GM19238 (cell line): ENCODE results near the gene TAS2R50.
"Not testable (repeated sequence)": the region's sequence is repeated elsewhere in the genome, so short reads cannot be mapped to it uniquely, and the experiment has no call there.

ENCODE experiments used
- DNase-seq: peaks from one replicate; pipeline ENCODE4 v3.0.0; 2011; ENCODE audit warnings: low spot score; ENCODE audit not compliant: insufficient read length

Gene TAS2R50, protein sequence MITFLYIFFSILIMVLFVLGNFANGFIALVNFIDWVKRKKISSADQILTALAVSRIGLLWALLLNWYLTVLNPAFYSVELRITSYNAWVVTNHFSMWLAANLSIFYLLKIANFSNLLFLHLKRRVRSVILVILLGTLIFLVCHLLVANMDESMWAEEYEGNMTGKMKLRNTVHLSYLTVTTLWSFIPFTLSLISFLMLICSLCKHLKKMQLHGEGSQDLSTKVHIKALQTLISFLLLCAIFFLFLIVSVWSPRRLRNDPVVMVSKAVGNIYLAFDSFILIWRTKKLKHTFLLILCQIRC

DNA sequence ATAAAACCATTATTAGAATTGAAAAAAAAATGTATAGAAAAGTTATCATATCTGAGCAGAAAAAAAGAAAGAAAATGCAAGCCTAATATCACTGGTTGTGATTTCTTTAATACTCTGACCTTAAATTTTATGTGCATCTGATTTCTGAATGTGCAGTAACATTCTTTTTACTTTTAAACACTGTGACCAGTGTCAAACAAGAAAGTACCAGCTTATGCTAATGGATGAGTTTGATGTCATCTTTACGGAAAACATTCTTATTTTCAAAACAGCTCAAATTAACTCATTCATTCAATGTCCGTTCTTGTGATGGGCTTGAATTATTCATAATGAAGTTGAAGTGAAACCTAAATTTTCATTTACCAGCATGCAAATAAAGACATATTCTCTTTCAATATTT is at the start of gene TAS2R50:
Gene TAS2R50, minus strand, starts transcription at position 101 of the 400 bp plus-strand sequence. Its CDS starts 52 bp downstream, at position 49.
- DNase-seq, result no peak

DNA sequence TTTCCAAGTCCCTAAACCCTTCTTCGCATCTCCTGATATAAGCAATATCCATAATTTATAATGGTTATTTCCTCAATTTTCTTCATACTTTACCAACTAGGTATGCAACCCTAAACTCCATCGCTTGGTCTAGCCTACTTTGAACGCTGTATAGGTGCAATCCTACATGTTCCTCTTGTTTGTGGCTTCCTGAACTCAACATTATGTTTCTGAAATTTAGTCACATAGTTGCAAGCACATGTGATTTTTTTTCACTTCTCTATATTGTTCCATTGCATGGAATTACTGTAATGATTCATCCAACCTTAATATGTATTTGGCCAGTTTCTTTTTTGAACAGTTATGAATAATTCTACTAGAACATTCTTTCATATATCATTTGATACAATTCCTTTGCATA is 47.2 kb upstream of the TAS2R50 start:
- DNase-seq, result not testable (repeated sequence)

DNA sequence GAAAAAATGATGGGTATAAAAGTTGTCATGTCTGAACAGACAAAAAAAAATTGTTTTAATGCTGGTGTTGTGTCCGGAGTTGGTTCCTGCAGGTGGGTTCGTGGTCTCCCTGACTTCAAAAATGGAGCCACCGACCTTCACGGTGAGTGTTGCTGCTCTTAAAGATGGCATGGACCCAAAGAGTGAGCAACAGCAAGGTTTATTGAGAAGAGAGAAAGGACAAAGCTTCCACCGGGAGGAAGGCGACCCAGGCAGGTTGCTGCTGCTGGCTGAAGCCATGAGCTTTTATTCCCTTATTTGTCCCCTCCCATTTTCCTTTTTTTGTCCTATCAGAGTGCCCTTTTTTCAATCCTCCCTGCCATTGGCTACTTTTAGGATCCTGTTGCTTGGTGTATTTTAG is 44.6 kb upstream of the TAS2R50 start, which contains the start of gene TAS2R31:
Gene TAS2R31, minus strand, starts transcription at position 101 of the 400 bp plus-strand sequence. Its CDS starts 72 bp downstream, at position 29.
- DNase-seq, result no peak

DNA sequence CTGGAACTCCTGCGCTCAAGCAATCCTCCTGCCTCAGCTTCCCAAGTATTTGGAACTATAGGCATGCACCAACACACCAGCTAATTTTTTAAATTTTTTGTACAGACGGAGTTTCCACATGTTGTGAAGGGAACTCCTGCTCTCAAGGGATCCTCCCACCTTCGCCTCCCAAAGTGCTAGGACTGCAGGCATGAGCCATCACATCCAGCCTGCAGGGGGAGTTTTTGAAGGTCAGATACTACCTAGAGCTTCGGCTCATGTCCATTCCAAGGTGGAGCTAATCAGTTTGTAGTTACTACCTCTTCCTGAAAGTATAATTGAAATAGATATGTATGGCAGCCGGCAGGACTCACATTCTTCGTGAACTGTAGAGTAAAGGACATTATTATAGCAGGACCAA is 39.4 kb upstream of the TAS2R50 start:
- DNase-seq, result no peak

DNA sequence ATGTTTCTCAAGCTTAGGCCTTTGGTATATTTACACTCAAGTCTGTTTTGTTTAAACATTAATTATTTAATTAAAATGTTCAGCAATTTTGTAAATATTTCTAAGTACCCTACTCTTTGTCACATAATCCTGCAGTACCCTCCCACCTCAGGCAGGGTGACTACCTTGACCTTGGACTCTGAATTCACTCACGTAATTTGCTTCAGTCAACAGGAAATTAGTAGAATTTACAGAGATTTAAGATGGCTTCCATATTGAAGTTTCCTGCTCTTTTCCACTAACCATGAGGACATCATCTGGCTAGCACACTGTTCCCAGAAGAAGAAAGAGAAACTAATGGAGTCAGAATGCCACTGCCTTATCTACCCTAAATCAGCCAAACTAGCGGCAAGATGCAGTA is 36.7 kb upstream of the TAS2R50 start:
- no peak for DNase-seq

DNA sequence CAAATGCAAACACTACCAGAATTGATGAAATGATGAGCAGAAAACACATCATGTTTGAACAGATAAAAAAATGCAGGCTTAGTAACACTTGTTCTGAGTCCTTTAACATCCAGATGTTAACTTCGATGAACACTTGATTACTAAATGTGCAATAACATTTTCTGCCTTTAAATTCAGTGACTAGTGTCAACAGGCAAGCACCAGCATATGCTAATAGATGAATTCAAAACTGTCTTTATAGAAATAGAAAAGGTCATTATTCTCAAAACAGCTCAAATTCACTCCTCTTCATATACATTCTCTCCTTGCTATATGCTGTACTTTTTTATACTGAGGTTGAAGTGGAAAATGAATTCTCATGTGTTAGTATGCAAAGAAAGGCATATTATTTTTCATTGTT is 35.8 kb upstream of the TAS2R50 start, which contains the start of gene TAS2R19:
Gene TAS2R19, minus strand, starts transcription at position 101 of the 400 bp plus-strand sequence. Its CDS starts 49 bp downstream, at position 52.
- DNase-seq, result no peak

DNA sequence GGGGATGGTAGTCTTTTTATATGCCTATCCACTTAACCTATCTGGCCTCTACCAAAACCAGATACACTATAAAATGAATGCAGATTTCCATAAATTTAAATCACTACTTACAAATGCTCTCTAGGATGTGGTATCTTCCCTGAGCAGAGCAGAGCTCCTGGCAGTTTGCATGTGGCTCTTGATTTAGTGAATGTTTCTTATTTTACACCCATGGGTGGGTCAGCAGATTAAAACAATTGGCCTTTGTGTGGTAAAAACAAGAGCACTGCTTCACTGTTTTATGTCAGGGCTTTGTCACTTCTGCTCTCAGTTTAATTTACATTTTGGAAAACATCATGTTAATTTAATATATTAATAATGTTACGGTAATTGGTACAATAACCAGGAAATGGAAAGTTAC is 30.2 kb upstream of the TAS2R50 start:
- no peak for DNase-seq

DNA sequence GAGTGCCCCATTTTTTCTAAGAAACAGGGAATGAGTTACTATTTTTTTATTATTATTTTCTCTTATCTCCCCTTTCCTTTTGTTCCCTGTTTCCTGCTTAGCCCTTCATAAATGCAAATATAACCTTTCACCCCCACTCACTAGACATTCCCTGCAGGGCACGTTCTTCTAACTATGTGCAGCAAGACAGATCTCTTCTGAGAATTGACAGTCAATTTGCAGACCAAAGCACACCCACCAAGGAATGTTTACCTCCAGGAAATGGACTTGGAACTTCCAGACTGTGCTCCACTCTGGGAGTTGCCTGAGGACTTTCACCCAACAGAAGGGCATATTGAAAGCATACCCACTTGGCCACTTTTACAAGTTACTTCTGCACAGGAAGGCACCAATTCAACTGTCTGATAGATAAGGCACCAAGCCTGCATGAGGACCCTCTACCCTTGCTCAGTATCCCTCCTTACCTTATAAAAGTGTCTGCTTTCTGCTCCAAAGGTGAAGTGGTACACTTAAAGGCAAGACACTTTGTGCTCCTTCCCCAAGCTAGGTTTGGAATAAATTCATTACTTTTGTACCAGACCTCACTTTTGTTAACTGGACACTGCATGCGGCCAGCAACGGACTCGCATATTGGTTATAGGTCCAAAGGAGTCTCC is 29.2 kb upstream of the TAS2R50 start:
- DNase-seq, result no peak

DNA sequence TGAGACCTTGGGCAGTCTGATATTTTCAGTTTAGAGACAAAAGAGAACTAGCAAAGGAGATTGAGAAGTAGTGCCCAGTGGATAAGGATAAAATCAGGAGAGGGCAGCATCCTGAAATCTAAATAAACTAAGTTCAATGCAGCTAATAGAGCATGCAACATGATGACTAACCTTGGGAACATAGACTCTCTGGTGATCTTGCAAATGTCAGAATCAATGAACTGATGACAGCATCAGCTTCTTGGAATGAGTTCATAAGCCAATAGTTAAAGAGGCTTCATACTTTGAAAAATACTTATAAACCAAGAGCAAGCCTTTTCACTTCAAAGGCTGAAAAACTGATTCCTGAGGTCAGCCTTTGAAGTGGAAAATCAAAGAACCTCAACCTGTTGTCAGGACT is 27.5 kb upstream of the TAS2R50 start:
- no peak for DNase-seq

DNA sequence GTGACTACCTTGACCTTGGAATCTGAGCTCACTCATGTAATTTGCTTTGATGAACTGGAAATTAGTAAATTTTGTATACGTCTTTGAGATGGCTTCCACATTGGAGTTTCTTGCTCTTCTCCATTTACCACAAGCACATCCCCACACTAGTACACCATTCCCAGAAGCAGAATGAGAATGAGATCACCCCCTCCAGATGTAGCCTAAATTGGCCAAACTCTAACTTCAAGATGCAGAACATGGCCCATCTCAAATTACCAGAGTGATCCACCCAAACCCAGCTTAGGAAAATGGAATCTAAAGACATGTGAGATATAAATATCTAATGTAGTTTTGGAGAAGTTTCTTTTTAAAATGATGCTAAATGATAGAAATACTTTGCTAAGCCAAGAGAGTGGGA is 20.9 kb upstream of the TAS2R50 start:
- no peak for DNase-seq

DNA sequence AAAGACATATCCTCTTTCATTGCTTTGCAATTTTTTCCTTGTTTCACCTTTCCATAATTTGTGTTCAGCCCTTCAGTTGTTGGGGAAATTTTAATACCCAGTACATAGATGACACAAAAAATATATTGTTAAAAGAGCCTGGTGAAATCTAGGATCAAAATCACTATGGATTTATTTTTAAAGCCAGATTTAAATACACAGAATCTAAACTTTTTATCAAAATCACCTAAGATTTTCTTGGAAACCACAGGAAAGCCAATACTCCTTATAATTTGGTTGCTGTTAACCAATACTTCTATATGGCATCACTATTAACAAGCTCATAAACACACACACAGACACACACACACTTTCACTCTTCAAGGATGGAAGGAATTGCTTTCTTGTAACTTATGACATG is 11.5 kb upstream of the TAS2R50 start, which contains the start of gene TAS2R20:
Gene TAS2R20, minus strand, starts transcription at position 101 of the 400 bp plus-strand sequence. CDS start 429 bp downstream, outside the sequence.
- DNase-seq, result no peak

DNA sequence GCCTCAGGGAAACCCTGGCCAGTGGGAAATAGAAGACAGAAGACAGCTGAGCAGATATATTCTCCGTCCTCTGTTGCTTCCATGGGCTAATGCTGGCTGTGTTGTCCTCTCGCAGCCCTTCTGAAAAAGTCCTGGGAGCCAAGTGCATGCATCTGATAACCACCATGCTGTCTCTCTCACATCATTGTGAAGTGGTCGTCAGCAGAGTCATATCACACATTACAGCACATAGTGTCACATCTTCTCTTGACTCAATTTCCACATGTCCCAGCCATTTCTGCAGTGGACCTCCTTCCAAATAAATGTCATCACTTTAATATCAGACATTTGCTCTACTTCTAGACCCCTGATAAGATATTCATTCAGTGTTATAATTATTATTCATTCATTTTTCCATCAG is 7.6 kb upstream of the TAS2R50 start:
- DNase-seq, result no peak

DNA sequence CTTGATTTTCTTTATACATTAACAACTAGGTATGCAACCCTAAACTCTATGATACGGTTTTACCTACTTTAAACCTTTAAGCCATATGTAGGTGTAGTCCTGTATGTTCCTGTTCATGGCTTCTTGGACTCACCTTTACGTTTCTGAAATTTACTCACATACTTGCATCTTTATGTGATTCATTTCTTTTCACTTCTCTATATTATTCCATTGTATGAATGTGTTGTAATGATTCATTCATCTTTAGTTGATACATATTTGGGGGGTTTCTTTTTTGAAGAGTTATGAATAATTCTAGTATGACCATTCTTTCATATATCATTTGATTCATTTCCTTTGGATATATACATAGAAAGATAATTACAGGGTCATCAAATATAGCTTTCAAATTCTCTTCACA is 2.4 kb upstream of the TAS2R50 start:
- DNase-seq, result no peak

DNA sequence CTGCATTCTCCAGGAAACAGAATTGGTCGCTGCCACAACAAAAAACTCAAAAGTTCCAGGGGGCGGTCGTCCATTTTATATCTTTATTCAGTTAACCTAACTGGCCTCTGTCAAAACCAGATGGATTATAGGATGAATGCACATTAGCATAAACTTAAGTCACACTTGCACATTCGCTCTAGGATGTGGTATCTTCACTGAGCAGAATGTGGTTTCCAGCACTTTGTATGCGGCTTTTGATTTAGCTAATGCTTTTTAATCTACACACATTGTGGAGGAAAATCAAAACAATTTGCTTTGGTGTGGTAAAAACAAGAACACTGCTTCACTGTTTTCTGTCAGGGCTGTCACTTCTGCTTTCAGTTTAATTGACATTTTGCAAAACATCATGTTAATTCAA is 4.5 kb downstream of the TAS2R50 start:
- DNase-seq, result no peak

DNA sequence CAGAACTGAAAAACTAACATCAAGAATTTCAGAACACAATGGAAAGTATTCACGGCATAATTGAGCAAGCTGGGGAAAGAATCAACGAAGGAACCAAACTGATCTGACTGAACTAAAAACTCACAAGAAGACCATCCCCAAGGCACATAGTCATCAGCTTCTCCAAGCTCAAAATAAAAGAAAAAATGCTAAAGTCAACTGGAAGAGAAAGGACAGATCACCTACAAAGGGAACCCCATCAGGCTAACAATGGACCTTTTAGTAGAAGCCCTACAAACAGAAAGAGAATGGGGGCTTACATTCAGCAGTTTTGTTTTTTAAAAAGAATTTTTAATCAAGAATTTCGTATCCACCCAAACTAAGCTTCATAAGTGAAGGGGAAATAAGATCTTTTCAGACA is 11.7 kb downstream of the TAS2R50 start:
- no peak for DNase-seq

DNA sequence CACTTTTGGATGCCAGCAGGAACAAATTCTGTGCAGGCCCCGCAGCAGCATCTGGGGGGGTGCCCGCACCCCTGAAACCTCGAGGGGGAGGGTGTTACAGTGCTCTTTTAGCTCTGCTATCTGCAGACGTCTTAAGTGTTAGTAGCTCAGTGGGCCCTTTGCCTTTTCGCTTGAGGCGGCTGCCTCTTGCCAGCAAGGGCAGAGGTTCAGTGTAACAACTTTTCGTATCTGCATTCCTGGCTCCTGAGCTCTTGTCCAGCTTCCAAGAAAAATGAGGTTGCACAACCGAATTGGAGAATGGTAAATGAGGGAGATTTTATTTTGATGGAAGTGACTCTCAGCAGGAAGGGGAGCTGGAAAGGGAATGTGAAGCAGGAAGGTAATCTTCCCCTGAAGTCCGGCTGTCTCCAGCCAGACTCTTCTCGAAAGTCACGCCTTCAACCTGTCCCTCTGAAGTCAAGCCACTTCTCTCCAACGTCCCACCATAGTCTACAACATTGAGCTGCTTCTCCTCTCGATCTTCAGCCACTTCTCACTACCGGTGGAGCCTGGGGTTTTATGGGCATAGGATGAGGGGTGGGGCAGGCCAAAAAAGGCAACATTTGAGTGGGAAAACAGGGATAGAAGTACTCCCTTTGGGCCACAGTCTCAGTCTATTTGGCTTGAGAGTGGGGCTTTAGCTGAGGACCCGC is 17.8 kb downstream of the TAS2R50 start:
- no peak for DNase-seq

DNA sequence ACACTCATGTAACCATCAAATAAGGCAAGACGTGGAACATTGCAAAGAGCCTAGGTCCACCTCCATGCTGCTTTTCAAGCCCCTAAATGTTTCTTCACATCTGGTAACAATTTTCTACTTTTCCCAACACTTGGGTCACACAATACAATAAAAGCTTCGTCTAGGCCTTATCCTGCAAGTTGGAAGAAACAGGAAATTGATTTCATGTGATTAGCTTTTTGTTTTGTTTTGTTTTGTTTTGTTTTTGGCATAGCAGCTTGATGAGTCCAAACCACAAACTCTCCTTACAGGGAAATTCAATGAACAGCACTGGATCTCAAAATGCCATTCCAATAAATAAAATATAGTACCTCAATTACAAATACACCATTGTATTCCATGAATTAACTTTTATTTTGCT is 19.3 kb downstream of the TAS2R50 start:
- DNase-seq, result no peak

DNA sequence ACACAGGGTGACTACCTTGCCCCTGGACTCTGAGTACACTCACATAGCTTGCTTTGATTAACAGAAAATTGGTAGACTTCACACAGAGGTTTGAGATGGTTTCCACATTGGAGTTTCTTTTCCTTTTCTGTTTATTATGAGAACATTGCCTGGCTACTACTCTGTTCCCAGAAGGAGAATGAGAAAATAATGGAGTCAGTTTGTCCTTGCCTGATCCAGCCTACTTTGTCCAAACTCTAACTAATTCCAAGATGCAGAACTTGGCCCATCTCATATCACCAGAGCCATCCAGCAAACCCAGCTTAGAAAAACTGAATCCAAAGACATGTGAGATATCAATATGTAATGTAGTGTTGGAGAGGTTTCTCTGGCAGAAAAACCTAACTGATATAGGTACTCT is 20.4 kb downstream of the TAS2R50 start:
- DNase-seq, result no peak

DNA sequence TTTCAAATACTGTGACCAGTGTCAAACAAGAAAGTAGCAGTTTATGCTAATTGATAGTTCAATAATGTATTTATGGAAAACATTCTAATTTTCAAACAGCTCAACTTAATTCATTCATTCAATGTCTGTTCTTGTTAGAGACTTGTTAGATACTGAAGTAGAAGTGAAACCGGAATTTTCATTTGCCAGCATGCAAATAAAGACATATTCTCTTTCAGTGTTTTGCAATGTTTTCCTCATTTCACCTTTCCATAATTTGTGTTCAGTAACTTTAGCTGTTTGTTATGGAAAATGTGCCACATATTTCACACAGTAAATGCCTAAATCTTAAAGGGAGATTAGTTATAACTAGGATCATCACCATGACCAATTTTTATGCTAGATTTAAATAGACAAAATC is 21.2 kb downstream of the TAS2R50 start:
- DNase-seq, result no peak

DNA sequence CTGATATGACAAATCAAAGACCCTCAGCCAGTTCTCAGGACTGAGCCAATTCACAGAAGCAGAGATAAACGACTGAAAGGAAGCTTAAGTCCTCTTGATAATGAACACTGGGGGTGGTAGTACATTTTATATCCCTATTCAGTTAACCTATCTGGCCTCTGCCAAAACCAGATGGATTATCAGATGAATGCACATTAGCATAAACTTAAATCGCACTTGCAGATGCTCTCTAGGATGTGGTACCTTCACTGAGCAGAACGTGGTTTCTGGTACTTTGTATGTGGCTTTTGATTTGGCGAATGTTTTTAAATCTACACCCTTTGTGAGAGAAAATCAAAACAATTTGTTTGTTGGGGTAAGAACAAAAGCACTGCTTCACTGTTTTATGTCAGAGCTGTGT is 26.5 kb downstream of the TAS2R50 start:
- DNase-seq, result no peak

DNA sequence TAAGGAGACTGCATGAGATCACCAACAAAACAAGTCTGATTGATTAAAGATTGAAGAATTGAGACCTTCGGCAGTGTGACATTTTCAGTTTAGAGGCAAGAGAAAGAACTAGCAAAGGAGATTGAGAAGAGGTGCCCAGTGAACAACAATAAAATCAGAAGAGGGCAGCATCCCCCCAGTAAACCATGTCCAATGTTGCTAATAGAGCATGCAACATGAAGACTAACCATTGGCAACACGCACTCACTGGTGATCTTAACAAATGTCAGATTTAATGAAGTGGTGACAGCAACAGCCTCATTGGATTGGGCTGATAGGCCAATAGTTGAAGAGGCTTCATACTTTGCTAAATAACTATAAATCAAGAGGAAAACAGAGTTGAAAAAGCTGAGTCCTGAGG is 26.9 kb downstream of the TAS2R50 start:
- DNase-seq, result no peak

DNA sequence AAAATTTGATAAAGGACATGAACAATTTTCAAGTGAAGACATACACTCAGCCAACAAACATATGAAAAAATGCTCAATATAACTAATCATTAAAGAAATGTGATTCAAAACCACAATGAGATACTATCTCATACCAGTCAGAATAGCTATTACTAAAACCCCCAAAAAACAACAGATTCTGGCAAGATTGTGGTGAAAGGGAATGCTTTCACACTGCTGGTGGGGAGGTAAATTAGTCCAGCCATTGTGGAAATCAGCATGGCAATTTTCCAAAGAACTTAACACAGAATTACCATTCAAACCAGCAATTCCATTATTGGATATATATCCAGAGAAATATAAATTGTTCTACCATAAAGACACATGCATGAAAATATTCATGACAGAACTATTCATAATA is 29.0 kb downstream of the TAS2R50 start:
- DNase-seq, result no peak
